ENCODE data around the gene GJA5. TPM values are rescaled to one million over a fixed set of nuclear protein-coding genes. Genes with fewer than 3 reads are reported as not detected.

Gene GJA5
- total RNA-seq, 1 experiment from 2014 or later: not detected

DNA sequence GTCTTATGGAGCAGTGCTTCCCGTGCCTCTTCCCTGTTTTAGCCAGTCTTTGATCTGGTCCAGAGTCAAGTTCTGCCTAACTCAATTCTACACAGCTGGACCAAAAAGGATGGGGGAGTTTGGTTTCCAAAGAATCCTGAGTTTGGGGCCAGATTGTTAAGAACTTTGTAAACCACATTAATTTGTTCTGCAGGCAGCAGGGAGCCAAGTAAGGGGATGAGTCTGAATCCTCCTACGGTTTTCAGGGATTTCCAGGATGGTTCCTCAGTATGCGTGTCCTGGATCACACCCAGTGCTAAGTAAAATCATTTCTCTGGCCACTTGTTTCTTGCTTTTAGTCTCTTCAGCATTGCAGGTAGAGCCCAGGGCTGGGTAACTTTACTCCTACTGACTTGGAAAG lies 26.1 kb upstream of the GJA5 start:
- intact Hi-C loops (cut with micrococcal nuclease): no loop called here
- Histone ChIP-seq H3K79me2 (ENCODE audit: insufficient read depth, low read length) (no peaks in the 10 kb centered on the region), H3K27ac (ENCODE audit: low read depth, low read length) (no peak overlapping the region), H3K9ac (ENCODE audit: low read length) (no peak overlapping the region), H3K9me3 (ENCODE audit: control insufficient read depth in 1 of 2, insufficient read depth in 1 of 2, low read depth in 1 of 2, low read length in 2 of 2) (no peaks in the 10 kb centered on the region), H3K36me3 (ENCODE audit: control insufficient read depth in 1 of 2, insufficient read depth in 2 of 2, low read length in 2 of 2) (no peaks in the 10 kb centered on the region), H3K4me3 (replicated peaks in 1 of 2; ENCODE audit: low read depth in 1 of 2, low read length in 2 of 2) (no peak overlapping the region), H3K9me2 (ENCODE audit: insufficient read depth) (no peaks in the 10 kb centered on the region), H3K4me1 (ENCODE audit: control insufficient read depth in 1 of 2, insufficient read depth in 2 of 2, low read length in 2 of 2) (no peaks in the 10 kb centered on the region), H4K20me1 (ENCODE audit: insufficient read depth) (no peaks in the 10 kb centered on the region), H2AFZ (ENCODE audit: low read depth, low read length, poor library complexity, severe bottlenecking) (no peak overlapping the region), H3K27me3 (ENCODE audit: insufficient read depth, low read length) (peaks cover 49% of the 10 kb centered on the region), H3K4me2 (ENCODE audit: low read length) (no peak overlapping the region)
- BruUV-seq (replicated peaks): no TSS peak
- TF ChIP-seq JUND (IDR thresholded peaks at IDR 0.05) (no peak), RAD21 (IDR thresholded peaks at IDR 0.05; ENCODE audit: low read depth) (no peak), CEBPB (IDR thresholded peaks at IDR 0.05; ENCODE audit: low read depth) (no peak)
- TF ChIP-seq, protein P1, sequence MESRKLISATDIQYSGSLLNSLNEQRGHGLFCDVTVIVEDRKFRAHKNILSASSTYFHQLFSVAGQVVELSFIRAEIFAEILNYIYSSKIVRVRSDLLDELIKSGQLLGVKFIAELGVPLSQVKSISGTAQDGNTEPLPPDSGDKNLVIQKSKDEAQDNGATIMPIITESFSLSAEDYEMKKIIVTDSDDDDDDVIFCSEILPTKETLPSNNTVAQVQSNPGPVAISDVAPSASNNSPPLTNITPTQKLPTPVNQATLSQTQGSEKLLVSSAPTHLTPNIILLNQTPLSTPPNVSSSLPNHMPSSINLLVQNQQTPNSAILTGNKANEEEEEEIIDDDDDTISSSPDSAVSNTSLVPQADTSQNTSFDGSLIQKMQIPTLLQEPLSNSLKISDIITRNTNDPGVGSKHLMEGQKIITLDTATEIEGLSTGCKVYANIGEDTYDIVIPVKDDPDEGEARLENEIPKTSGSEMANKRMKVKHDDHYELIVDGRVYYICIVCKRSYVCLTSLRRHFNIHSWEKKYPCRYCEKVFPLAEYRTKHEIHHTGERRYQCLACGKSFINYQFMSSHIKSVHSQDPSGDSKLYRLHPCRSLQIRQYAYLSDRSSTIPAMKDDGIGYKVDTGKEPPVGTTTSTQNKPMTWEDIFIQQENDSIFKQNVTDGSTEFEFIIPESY (IDR thresholded peaks at IDR 0.05; ENCODE audit: extremely low read depth, insufficient replicate concordance, low read length): no peak
- ChIA-PET POLR2A (no interaction called here), CTCF (no interaction called here), RAD21 (ENCODE audit: low non-redundant PET in 1 of 2, low total read pairs in 2 of 2, uncharacterized antibody in 2 of 2, unreplicated experiment in 2 of 2) (no interaction called here)
- ATAC-seq (no peak), DNase-seq (ENCODE audit: low read depth, low spot score) (no peak)

DNA sequence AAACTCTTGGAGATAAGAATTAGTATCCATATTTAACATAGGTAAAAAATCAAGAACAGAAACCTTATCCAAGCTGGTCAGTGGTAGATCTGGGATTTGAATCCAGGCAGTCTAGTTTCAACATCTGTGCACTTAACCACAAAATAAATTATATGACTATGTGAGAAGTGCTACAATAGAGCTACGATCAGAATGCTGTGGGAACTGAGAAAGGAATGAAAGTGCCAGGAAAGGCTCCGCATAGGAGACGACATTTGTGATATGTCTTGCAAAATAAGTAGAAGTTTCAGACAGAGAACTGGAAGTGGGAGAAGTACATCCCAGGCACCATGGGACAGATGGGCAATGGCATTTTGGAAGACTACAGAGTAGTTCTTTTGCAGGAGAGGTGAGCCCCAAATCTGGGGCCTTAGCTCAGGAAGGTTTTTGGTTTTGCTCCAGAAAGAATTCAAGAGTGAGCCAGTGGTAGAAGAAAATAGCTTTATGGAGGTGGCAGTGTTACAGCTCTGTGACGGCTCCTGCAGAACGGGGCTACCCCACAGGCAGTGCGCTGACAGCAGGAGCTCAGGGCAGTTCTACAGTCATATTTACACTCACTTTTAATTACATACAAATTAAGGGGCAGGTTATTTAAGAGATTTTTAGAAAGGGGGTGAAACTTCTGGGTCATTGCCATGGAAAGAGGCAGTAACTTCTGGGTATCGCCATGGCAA lies 25.5 kb upstream of the GJA5 start:
- H3K9me2 ChIP-seq (ENCODE audit: insufficient read depth): no peaks in the 10 kb centered on the region
- H3K9ac ChIP-seq (ENCODE audit: low read length): no peak overlapping the region
- DNase-seq (ENCODE audit: low read depth, low spot score) (no peak), ATAC-seq (no peak)
- TF ChIP-seq EZH2phosphoT487 (IDR thresholded peaks at IDR 0.05; ENCODE audit: borderline replicate concordance) (no peak), CEBPB (IDR thresholded peaks at IDR 0.05; ENCODE audit: low read depth) (no peak)
- TF ChIP-seq, protein P2, sequence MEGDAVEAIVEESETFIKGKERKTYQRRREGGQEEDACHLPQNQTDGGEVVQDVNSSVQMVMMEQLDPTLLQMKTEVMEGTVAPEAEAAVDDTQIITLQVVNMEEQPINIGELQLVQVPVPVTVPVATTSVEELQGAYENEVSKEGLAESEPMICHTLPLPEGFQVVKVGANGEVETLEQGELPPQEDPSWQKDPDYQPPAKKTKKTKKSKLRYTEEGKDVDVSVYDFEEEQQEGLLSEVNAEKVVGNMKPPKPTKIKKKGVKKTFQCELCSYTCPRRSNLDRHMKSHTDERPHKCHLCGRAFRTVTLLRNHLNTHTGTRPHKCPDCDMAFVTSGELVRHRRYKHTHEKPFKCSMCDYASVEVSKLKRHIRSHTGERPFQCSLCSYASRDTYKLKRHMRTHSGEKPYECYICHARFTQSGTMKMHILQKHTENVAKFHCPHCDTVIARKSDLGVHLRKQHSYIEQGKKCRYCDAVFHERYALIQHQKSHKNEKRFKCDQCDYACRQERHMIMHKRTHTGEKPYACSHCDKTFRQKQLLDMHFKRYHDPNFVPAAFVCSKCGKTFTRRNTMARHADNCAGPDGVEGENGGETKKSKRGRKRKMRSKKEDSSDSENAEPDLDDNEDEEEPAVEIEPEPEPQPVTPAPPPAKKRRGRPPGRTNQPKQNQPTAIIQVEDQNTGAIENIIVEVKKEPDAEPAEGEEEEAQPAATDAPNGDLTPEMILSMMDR (IDR thresholded peaks at IDR 0.05 in 2 of 3, conservative IDR thresholded peaks at IDR 0.05 in 1 of 3; ENCODE audit: borderline replicate concordance in 1 of 3, insufficient read depth in 1 of 3, low read depth in 2 of 3, low read length in 2 of 3): no peak
- no peak overlapping the region for H2AFZ ChIP-seq (ENCODE audit: low read depth, low read length, poor library complexity, severe bottlenecking)
- no peaks in the 10 kb centered on the region for H3K79me2 ChIP-seq (ENCODE audit: insufficient read depth, low read length)
- BruUV-seq (replicated peaks): no TSS peak
- intact Hi-C loops (cut with micrococcal nuclease): no loop called here
- ChIA-PET RAD21 (ENCODE audit: low non-redundant PET in 1 of 2, low total read pairs in 2 of 2, uncharacterized antibody in 2 of 2, unreplicated experiment in 2 of 2) (no interaction called here), POLR2A (no interaction called here), CTCF (no interaction called here)
- H3K9me3 ChIP-seq (ENCODE audit: control insufficient read depth in 1 of 2, insufficient read depth in 1 of 2, low read depth in 1 of 2, low read length in 2 of 2): no peaks in the 10 kb centered on the region
- H3K36me3 ChIP-seq (ENCODE audit: control insufficient read depth in 1 of 2, insufficient read depth in 2 of 2, low read length in 2 of 2): no peaks in the 10 kb centered on the region
- no peak overlapping the region for H3K4me2 ChIP-seq (ENCODE audit: low read length)
- H3K4me3 ChIP-seq (replicated peaks in 1 of 2; ENCODE audit: low read depth in 1 of 2, low read length in 2 of 2): no peak overlapping the region
- peaks cover 51% of the 10 kb centered on the region for H3K27me3 ChIP-seq (ENCODE audit: insufficient read depth, low read length)
- no peak overlapping the region for H3K27ac ChIP-seq (ENCODE audit: low read depth, low read length)
- H3K4me1 ChIP-seq (ENCODE audit: control insufficient read depth in 1 of 2, insufficient read depth in 2 of 2, low read length in 2 of 2): peaks cover 0 to 6% of the 10 kb centered on the region in 2 experiments; a peak in 1 of 4 replicates
- H4K20me1 ChIP-seq (ENCODE audit: insufficient read depth): no peaks in the 10 kb centered on the region
